Measurements from ENCODE around the gene ATP13A4.

Gene ATP13A4

DNA sequence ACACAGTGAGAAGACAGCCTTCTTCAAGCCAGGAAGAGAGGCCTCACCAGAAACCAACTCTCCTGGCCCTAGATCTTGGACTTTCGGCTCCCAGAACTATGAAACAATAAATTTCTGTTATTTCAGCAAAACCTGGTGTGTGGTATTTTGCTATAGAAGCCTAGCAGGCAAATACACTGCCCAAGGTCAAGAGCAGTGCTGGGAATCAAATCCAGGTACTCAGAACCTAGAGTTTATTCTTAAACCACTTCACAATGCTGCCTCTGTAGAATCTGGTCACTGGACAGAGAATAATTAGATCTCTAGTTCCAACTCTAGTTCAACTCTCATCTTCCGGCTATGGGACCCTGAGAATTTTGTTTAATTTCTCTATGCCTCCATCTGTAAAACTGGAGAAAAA lies 46.6 kb downstream of the ATP13A4 start:
- in situ Hi-C loops (cut with HindIII; ENCODE audit: low pct_ligation_motif_present, low pct_unique_long_range_greater_than_20kb, low sequenced_read_pairs), result no loop called here
- DNase-seq, result no peak

DNA sequence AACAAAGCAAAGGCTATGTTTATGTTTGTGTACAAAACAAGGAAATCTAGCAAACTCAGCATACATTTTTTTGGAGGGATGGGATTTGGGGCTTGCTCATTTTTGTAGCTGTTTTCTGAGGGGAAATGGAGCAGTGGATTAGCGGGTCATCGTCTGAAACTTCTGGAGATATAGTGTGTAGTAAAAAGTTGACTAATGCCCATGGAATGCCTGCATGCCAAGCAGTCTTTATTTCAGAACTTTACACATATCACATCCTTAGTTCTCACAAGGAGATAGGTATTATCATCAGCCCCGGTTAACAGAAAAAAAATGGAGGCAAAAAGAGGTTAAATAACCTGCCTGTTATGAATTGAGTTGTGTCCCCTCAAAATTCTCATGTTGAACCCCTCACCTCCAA lies 47.1 kb downstream of the ATP13A4 start:
- DNase-seq, result no peak
- in situ Hi-C loops (cut with HindIII; ENCODE audit: low pct_ligation_motif_present, low pct_unique_long_range_greater_than_20kb, low sequenced_read_pairs), result no loop called here

DNA sequence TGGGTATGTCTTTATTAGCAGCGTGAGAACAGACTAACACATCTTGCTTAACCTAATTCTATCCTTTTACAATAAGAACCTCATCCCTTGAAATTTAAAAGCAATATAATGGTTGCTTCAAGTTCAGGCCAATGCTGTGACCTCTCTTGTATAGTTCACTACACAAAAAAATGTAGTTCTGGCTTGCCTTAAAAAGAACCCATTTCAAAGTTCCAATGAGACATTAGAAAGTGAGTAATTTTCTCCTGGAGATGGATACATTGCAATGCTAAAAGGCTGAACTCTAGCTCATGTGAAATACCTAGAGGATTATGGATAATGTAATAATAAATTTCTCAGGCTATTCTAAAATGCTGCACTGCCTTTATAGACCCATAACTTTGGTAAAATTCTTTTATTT lies 47.8 kb downstream of the ATP13A4 start:
- DNase-seq, result no peak
- in situ Hi-C loops (cut with HindIII; ENCODE audit: low pct_ligation_motif_present, low pct_unique_long_range_greater_than_20kb, low sequenced_read_pairs), result no loop called here

DNA sequence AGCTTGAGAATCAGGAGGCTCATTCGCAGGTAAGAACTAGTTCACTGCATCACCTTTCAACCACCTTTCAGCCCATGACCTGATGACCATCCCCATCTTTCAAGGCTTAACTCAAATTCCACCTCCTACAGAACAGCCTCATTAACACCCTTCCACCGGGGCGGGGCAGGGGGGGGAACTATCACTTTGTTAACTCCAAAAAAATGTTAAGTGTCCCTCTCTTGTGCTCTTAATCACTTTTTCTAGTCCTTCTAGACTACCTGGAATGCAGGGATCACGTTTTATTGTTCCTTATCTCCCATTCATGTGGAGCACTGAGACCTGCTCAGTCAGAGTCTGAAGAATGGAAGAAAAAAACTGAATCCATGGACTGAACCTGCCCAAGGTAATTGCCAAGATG lies 51.8 kb downstream of the ATP13A4 start:
- in situ Hi-C loops (cut with HindIII; ENCODE audit: low pct_ligation_motif_present, low pct_unique_long_range_greater_than_20kb, low sequenced_read_pairs), result no loop called here
- DNase-seq, result no peak

DNA sequence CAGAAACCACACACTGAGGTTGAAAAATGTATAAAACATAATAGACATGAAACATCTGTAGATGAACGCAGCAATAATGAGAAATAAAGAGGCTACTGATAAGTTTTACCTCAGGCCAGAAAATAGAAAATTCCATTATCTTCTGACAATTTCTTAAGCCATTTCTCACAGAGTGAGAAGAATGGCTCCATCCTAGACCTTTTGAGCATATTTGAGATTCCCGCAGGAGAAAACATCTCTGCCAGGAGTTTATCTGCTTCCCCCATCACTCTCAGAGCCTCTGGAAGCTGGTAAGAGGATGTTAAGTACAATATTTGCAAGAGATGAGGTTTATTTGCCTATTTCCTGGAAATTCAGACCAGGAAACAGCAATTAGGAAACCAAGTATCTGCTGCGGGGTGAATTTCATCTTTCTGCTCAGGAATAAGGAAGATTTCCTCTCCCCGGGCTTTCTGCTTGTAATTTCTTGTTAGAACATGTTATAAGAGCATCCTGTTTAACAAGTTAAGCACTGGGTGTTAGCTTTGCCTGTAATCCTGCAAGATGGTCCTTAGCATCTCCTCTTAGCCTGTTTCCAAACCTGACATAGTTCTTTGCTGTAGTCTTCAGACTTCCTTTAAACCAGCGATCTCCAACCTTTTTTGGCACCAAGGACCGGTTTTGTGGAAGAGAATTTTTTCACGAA lies 54.8 kb downstream of the ATP13A4 start:
- no peak for DNase-seq
- in situ Hi-C loops (cut with HindIII; ENCODE audit: low pct_ligation_motif_present, low pct_unique_long_range_greater_than_20kb, low sequenced_read_pairs), result no loop called here

DNA sequence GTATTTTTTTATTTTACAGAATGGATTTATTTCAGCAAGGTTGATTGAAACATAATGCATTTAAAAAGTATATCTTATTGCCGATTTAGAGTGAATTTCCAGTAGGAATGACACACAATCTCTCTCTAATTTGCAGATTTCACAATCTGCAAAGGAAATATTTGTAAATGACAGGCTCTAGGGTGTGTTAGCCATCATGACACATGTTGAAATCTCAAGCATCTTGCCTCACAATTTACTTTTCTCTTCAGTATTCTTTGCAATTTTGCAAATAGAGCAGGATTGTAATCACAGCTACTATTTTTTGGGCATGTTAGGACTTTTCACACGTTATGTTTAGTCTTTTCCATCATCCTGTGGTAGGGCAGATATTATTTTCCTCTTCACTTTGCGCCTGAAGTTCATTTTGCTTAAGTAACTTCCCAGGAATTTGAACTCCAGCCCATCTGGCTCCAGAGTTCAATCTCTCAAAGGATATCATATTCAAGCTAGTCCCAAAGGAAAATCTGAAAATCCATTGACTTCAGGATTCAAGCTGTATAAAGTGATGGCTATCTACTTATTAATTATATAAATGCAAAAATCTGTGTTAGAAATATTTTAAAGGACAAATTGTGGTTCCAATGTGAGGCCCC lies 55.4 kb downstream of the ATP13A4 start:
- in situ Hi-C loops (cut with HindIII; ENCODE audit: low pct_ligation_motif_present, low pct_unique_long_range_greater_than_20kb, low sequenced_read_pairs), result no loop called here
- no peak for DNase-seq

DNA sequence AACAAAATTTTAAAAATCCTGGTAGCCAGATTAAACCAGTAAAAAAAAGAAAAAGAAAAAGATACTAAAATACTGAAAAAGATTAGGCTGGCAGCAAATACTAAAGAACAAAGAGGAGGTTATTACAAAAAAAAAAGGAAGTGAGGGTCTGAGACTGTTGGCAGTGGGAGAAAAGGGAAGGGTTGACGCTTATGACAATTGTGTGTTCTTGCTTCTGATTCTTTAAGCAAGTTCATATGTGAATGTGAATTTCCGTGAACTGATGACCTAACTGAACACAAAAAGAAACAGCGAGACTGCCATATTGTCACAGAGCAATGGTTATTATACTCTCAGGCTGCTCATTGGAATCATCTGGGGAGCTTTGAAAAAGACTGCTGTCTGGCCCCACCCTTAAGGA lies 56.5 kb downstream of the ATP13A4 start:
- in situ Hi-C loops (cut with HindIII; ENCODE audit: low pct_ligation_motif_present, low pct_unique_long_range_greater_than_20kb, low sequenced_read_pairs), result no loop called here
- DNase-seq, result no peak

DNA sequence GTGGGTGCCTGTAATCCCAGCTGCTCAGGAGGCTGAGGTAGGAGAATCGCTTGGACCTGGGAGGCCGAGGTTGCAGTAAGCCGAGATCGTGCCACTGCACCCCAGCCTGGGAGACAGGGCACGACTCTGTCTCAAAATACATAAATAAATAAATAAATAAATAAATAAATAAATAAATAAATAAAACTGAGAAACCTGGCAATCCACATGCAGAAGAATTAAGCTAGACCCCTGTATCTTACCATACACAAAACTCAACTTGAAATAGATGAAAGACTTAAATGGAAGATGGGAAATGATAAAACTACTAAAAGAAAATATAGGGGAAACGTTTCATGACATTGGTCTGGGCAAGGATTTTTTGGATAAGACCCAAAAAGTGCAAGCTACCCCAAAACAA lies 58.0 kb downstream of the ATP13A4 start:
- no peak for DNase-seq
- in situ Hi-C loops (cut with HindIII; ENCODE audit: low pct_ligation_motif_present, low pct_unique_long_range_greater_than_20kb, low sequenced_read_pairs), result no loop called here

DNA sequence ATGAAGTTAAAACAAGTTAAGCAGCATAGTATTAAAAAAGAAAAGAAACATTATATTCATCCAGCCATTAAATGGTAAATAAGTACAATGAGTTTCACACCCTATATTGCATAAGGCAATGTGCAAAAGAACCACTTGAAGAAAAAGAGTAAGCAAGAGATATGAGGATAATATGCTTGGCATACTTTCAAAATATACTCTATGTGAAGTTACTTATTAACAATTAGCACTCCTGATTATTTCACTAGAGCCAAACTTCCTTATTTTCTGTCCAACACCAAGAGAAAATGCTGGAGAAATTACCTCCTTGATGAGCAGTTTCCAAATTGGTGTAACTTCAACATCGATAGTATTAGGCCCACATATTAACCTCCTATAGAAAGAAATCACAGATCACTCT lies 63.7 kb downstream of the ATP13A4 start:
- in situ Hi-C loops (cut with HindIII; ENCODE audit: low pct_ligation_motif_present, low pct_unique_long_range_greater_than_20kb, low sequenced_read_pairs), result no loop called here
- no peak for DNase-seq

DNA sequence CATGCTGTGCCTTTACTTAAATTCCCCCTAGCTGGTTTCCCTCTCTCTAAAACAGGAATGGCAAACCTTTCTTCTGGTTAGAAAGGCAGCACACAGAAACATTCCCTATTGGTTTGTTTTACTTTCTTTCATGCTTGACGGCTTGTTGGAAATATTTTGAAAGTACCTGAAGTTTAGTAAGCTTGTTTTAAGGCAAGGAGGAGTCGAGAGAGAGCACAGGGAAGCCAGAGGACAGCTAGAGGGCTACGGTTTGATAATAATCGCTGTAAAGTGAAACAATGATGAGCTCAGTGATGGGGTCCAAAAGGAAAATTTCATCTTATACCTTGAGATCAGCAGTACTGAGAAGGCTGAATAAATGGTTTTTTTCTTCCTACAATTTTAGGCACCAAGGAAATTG lies 64.1 kb downstream of the ATP13A4 start:
- in situ Hi-C loops (cut with HindIII; ENCODE audit: low pct_ligation_motif_present, low pct_unique_long_range_greater_than_20kb, low sequenced_read_pairs), result no loop called here
- no peak for DNase-seq

DNA sequence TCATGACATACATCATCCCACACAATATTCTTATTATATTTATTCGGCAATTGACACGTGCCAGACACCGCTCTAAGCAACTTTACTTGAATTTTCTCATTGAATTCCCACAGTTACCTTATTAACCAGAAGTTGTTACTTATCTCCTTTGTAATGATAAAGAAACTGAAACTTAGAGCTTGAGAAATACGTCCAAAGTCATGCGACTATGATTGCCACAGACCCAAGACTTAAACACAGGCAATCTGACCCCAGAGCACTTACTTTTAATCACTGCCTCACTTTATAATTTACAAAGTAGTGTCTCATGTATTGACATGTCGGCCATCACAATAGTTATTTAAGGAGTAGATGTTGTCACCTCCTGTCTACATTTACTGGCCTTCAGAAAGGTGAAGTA lies 64.7 kb downstream of the ATP13A4 start:
- in situ Hi-C loops (cut with HindIII; ENCODE audit: low pct_ligation_motif_present, low pct_unique_long_range_greater_than_20kb, low sequenced_read_pairs), result no loop called here
- no peak for DNase-seq

DNA sequence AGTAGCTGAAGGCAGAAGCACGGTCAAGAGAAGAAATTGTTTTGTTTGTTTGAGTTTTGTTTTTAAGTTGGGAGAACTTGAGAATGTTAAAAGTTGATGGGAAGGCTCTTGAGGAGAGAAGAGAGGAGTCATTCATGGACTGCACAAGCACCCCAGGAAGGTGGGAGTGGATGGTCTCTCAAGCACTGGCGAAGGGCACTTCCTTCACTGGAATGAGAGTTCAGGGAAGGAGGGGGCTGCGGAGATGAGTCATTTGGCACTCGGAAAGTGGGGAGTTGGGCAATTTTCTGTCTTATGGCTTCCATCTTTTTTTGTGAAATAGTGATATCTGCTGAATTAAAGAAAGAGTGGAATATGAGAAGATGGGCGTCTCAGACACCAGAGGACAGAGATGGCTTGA lies 66.0 kb downstream of the ATP13A4 start:
- in situ Hi-C loops (cut with HindIII; ENCODE audit: low pct_ligation_motif_present, low pct_unique_long_range_greater_than_20kb, low sequenced_read_pairs), result no loop called here
- no peak for DNase-seq

DNA sequence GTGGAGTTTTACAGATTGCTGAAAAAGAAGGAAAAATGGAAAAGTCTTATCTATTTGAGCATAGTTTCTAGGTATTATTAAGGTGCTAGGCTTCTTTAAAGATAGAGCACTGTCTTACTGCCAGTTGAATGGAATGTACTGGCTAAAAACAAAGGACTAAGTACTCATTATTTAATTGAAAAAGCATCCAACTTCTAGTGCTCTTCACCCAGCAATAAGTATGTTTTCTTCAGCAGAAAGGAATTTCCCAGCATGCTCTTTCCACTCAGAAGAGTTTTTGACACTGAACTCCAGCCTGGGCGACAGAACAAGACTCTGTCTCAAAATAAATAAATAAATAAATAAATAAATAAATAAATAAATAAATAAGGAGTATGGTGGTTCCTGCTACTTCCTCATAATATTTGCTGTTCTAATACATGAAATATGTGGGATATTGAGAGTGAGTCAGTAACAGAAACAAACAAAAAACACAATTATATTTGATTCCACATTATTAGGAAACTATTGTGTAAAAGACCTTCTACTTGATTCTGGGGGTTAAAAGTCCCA lies 70.6 kb downstream of the ATP13A4 start:
- in situ Hi-C loops (cut with HindIII; ENCODE audit: low pct_ligation_motif_present, low pct_unique_long_range_greater_than_20kb, low sequenced_read_pairs), result no loop called here
- no peak for DNase-seq

DNA sequence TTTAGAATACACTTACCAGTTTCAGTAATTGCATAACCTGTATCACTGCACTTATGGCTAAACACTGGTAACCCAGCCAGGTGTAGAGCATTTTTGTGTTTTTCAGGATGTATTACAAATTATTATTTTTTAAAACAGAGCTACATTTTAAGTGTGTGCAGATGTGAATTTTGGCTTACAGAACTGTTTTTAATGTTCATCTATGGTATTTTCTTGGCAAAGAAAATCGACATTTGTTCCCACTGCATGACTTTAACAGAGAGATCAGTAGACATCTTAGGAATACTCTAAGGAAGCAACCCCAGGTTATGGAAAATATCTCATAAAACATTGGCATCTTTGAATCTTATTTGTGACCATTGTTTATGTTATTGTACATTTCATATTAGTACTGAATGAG lies 73.3 kb downstream of the ATP13A4 start:
- no peak for DNase-seq
- in situ Hi-C loops (cut with HindIII; ENCODE audit: low pct_ligation_motif_present, low pct_unique_long_range_greater_than_20kb, low sequenced_read_pairs), result no loop called here

DNA sequence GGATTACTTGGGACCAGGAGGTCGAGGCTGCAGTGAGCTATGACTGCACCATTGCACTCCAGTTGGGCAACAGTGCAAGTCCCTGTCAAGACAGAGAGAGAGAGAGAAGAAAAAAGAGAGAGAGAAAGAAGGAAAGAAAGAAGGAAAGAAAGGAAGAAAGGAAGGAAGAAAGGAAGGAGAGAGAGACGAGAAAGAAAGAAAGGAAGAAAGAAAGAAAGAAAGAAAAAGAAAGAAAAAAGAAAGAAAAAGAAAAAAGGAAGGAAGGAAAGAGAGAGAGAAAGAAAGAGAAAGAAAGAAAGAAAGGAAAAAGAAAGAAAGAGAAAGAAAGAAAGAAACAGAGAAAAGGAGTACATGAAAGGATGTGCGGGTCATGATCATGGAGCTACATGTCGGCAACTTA lies 80.2 kb downstream of the ATP13A4 start:
- in situ Hi-C loops (cut with HindIII; ENCODE audit: low pct_ligation_motif_present, low pct_unique_long_range_greater_than_20kb, low sequenced_read_pairs), result no loop called here
- DNase-seq, result no peak

DNA sequence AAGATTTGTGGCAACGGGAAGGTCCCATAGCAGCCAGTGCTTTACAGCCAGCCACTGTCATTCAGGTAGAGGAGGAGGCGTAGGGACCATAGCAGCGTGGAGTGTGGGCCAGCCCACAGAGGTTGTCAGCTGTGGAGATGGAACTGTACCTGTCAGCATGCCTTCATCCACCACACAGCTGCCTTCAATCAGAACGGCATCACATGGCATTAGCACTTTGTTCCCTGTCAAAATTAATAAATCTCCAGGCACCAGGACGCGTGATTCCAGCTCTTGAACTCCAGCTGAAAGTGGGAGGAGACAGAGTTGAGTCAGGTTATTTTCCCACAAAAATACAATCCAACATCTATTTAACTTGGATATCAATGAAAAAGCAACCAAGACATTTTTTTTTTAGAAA lies 84.0 kb downstream of the ATP13A4 start:
- in situ Hi-C loops (cut with HindIII; ENCODE audit: low pct_ligation_motif_present, low pct_unique_long_range_greater_than_20kb, low sequenced_read_pairs), result no loop called here
- no peak for DNase-seq

DNA sequence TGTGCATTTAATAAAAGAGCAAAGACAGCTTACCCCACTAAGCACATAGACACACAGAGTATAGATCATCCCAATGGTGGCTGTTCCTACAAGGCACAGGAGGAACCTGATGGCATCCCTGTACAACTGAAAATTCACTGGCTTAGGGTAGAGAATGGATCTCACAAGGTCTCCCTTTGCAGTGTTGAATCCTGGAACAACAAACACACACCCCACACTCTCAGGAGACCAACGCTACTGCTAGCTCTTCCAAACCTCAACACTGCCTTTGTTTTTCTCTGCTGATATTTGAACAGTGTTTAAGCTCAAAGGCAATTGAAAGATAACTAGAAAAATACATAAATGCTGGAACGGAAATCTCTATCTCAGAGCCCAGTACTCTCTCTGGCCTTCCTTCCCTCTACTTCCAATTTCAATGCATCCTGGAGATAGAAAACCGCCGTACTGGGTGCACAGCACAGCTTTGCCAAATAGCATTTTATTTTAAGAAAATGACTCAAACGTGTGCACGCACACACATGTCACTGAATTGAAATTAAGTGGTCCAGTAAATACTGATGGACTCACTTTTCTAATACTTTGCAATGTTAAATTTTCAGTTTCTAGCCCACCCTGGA lies 88.6 kb downstream of the ATP13A4 start:
- DNase-seq, result no peak
- in situ Hi-C loops (cut with HindIII; ENCODE audit: low pct_ligation_motif_present, low pct_unique_long_range_greater_than_20kb, low sequenced_read_pairs), result no loop called here

DNA sequence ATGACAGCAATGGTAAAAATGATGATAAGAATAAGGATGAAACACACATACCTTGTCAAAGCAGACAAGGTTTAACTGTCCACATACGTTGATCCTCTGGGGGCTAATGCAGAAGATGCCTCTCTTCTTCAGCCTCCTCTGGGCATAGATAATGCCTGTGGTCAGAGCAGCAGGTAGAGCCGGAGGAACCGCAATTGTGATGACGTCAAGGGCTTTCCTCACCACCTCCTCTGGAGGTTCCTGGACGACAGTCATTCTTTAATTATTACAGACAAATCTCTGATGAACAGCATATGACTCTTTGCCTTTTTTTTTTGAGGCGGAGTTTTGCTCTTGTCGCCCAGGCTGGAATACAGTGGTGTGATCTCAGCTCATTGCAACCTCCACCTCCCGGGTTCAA lies 89.8 kb downstream of the ATP13A4 start:
- no peak for DNase-seq
- in situ Hi-C loops (cut with HindIII; ENCODE audit: low pct_ligation_motif_present, low pct_unique_long_range_greater_than_20kb, low sequenced_read_pairs), result no loop called here

DNA sequence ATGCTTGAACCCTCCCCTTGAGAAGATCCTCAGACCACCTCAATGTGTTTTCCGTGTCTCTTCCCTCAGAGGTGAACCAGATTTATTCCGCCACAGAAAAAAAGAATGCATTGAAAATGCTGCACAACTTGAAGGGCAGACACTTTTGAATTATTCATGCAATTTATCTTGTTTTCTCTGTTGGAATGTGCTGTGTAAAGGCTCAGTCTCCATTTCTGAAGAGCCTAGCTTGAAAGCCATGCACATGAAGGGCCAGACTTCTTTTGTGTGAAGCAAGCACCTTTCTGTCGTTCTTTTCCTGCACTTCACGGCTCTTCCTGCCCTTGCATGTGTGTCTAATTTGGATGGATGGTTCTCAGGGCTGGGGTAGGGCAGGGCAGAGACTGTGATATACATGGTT lies 97.2 kb downstream of the ATP13A4 start:
- no peak for DNase-seq
- in situ Hi-C loops (cut with HindIII; ENCODE audit: low pct_ligation_motif_present, low pct_unique_long_range_greater_than_20kb, low sequenced_read_pairs), result no loop called here

DNA sequence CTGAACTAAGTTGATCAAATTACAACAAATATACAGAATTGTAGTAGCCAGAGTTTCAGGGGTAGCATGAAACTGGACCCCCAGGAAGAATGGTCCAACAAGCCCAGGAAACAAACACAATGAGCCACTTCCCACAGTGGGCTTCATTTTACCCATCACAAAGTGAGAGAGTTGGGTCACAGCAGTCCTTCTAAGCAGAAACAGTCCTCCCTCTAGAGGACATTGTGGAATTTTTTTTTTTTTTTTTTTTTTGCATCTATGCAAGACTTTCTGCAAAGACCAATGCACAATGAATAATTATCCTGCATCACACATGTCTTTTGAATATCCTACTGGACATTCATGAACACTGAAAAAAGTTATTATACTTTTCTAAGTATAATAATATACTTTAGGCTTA lies 102.4 kb downstream of the ATP13A4 start:
- DNase-seq, result peak; percentile 6

More for the DNA sequence above, 102.4 kb downstream of the ATP13A4 start:
- in situ Hi-C loops (cut with HindIII; ENCODE audit: low pct_ligation_motif_present, low pct_unique_long_range_greater_than_20kb, low sequenced_read_pairs), result no loop called here
